Bronchial smooth muscle cell (primary cell): ENCODE data around the gene FAM53A. TPM values are rescaled to one million over a fixed set of nuclear protein-coding genes. Genes with fewer than 3 reads are reported as not detected.

Experiments
- total RNA-seq: library from RNA; depleted of rRNA; stranded (reverse); fragments of >200 nt; gene quantifications from 2 replicates; pipeline ENCODE4 v1.2.1, GENCODE V29; 2014

Gene FAM53A, protein sequence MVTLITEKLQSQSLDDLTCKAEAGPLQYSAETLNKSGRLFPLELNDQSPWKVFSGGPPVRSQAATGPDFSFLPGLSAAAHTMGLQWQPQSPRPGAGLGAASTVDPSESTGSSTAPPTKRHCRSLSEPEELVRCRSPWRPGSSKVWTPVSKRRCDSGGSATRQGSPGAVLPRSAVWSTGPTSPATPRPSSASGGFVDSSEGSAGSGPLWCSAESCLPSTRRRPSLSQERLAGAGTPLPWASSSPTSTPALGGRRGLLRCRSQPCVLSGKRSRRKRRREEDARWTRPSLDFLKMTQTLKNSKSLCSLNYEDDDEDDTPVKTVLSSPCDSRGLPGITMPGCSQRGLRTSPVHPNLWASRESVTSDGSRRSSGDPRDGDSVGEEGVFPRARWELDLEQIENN
- 1.1 and 1.4 TPM in 2 replicates for total RNA-seq

DNA sequence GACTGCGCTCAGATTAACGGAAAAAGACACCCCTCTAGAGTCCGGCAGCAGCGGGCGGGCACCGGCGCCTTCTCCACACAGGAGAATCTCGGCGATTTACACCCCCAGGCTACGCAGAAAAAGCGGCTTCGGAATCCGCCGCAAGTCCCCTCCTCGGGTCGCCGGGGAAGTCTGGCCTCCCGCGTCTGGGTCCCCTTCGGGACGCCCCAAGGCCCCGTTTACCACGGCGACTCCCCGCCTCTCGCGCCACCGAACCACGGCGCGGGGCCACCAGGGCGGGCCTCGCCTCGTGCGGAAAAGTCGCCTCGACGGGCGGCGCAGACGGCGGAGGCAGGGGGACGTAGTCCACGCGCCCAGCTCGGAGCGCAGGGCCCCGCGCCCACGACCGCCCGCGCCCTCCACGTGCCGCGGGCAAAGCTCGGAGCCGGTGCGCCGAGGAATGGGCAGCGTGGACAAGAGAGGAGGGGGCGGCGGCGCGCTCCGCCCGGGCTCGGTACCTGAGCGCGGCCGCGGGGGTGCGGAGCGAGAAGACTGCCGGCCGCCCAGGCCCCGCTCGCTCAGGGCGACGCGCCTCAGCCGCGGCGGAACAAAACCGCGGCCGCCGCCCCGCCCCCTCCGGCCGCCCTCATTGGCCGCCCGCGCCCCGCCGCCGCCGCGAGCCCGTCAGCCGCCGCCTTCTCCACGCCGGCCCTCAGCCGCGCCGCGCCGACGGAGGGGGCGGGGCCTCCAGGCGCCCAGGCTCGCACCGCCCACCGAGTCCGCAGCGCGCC lies at the start of gene FAM53A:
Gene FAM53A (minus strand): TSS at position 578 of the 770 bp plus-strand sequence. CDS start 15,572 bp downstream, outside the sequence.

GRCh38 chr4:1721003-1721665 lies 37.0 kb upstream of the FAM53A start, which contains the start of the genes TACC3 and TMEM129:
Gene TACC3, plus strand, starts transcription at chr4:1721521. Its CDS starts 1,901 bp downstream, at chr4:1723422.
Gene TMEM129, minus strand, starts transcription at chr4:1721323. Its CDS starts 486 bp downstream, at chr4:1720837.

GRCh38 chr4:1712216-1713002 lies 28.3 kb upstream of the FAM53A start, which contains the start of gene SLBP:
Gene SLBP, minus strand, starts transcription at chr4:1712319. Its CDS starts 131 bp downstream, at chr4:1712188.

Other genes with a start within 250 kb of the FAM53A start
- 29.6 and 43.3 TPM in 2 replicates for gene SLBP, start 28.0 kb upstream of the FAM53A start, total RNA-seq
- 29.2 and 40.1 TPM in 2 replicates for gene TMEM129, start 37.0 kb upstream of the FAM53A start, total RNA-seq
- 1.3 and 3.8 TPM in 2 replicates for gene TACC3, start 37.2 kb upstream of the FAM53A start, total RNA-seq
- 0.95 and 3.3 TPM in 2 replicates for gene FGFR3, start 109.0 kb upstream of the FAM53A start, total RNA-seq
- 61.3 and 70.4 TPM in 2 replicates for gene LETM1, start 171.8 kb upstream of the FAM53A start, total RNA-seq
- gene NSD2, start 187.1 kb upstream of the FAM53A start, total RNA-seq: 31.5 and 44.8 TPM in 2 replicates